ENCODE results near the gene CCDC80.
"Not testable (repeated sequence)": the region's sequence is repeated elsewhere in the genome, so short reads cannot be mapped to it uniquely, and the experiment has no call there.

The CCDC80 gene

DNA sequence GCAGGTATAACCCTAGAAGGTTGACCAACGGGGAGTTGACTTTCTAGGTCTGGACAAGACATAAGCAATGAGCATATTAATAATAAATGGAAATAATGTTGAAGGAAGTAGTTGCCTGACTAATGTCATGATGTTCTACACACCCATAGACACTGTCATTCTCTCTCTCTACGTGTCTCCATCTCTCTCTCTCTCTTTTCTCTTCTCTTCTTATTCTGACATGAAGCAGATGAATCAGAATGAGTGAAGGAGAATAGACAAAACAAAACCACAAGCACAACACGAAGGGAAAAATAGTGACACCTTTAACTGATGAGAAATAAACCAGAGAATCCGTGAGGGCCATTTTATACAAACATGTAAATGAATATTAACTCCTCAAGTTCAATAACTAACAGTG lies 26.7 kb upstream of the CCDC80 start:
- DNase-seq (ENCODE audit: low read depth in 2 of 2, low spot score in 1 of 2): no peak

DNA sequence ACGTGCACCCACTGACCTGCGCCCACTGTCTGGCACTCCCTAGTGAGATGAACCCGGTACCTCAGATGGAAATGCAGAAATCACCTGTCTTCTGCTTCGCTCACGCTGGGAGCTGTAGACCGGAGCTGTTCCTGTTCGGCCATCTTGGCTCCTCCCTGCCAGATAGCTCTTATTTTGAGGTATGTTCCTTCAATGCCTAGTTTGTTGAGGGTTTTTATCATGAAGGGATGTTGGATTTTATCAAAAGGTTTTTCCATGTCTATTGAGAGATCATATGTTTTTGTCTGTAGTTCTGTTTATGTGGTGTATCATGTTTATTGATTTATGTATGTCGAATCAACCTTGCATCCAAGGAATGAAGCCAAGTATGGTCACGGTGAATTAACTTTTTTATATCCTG lies 24.1 kb upstream of the CCDC80 start:
- not testable (repeated sequence) for DNase-seq (ENCODE audit: low read depth in 2 of 2, low spot score in 1 of 2)

DNA sequence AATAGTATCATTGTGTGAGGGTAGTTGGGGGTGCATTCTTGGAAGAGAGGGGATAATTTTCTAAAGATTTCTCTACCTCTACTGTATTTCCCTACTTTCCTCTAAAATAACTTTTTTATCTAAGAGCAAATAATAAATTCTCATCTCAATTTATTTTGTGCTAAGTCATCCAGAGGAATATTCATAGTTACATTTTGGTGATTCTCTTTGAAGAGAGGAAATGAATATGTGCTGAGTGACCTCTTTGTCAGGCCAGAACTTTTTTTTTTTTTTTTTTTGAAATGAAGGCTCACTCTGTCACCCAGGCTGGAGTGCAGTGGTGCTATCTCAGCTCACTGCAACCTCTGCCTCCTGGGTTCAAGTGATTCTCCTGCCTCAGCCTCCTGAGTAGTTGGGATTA lies 15.1 kb upstream of the CCDC80 start:
- DNase-seq (ENCODE audit: low read depth in 2 of 2, low spot score in 1 of 2): no peak

DNA sequence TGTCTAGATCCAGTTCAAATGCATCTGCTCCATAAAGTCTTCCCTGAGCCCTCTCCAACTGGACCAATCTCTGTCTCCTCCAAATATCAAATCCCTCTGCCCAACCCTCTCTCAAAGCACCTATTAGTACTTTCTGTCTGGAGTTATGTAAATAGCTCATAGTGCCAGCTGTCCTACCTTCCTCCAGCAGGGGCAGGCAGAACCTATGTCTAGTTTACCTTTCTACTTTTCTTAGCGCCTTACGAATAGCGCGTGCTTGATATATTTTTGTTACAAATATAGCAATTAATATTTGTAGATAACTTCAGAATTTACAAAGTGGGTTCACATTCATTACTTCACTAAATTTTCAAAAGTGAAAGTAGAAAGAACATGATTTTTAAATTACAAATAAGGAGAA lies 14.0 kb upstream of the CCDC80 start:
- DNase-seq (ENCODE audit: low read depth in 2 of 2, low spot score in 1 of 2): no peak

DNA sequence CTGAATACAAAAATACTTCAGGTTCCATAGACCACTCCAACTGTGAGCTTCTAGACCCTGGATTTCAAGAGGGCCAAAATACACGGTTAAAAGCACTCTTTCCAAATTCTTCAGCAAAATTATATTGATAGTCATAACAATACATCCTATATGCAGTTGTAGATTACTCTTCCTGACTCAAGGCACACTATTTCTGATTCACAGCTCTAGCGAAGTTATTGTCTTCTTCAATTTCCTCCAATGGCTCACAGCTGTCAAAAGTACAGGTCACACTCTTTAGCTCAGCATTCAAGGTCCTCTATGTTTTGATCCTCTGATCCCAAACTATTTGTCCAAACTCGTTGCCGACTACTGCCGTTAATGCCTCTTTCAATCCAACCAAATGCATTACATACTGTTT lies 13.5 kb upstream of the CCDC80 start:
- no peak for DNase-seq (ENCODE audit: low read depth in 2 of 2, low spot score in 1 of 2)

DNA sequence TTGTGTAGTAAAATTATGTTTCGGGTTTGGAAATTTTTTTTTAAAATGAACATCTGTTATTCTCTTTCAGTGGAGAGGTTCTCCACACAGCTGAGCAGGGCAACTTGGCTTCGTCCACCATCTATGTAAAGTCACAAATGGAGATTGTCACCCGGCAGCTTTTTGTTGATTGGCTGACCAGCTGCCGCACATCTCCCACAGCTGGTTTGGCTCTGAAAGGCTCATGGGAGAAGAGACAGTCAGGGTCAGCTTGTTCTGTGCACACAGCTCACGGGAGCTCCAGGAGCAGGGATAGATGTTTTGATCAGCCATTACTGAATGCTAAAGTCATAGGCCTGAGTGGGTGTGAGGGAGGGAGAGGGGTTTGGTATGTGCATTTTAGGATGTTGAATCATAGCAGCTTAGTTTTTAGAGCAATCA lies 12.9 kb upstream of the CCDC80 start:
- DNase-seq (ENCODE audit: low read depth in 2 of 2, low spot score in 1 of 2): no peak

DNA sequence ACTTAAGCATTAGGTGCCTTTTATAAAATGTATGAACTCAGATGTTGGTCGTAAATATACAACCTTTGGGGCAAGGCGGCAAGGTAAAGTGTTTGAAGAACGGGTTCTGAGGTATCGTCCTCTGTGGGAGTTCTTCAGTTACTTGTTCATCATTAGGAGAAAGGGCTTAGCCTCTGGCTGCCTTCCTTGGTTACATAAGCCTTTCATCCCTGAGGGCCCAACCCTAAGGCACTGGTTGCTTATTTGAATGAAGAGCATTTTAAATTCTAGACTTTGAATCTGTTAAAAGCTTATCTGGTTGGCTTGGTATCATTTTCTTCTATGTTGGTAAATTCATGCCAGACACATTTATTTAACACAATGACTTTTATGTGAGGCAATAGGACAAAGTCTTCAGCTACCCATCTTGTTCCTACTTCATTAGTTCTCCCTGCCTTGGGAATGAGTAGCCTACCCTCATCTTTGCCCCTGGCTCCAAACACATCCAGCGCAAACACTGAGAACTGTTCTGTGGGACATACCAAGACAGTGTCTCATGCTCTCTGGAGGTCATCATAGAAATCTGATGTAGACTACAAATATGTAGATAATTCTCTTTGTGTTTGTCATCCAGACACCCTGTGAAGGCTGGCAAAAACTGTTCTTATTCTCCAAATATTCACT lies 12.4 kb upstream of the CCDC80 start:
- no peak for DNase-seq (ENCODE audit: low read depth in 2 of 2, low spot score in 1 of 2)

DNA sequence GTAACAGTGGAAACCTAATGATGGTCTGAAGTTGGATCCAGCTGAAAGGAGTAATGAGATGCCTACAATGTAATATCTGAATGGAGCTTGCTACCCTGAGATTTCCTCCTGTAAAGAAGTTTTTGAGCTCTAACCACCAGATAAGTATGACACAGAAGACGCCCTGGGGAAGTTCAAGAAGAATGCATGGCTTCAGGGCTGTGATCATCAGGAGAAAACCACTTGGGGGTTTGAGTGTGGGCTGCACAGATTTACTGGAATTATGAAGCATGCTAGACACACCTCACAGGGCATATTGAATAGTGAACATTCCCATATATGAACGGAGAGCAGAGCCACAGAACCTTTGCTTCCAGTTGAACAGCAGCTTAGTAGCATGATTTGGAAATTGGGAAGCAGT lies 10.6 kb upstream of the CCDC80 start:
- no peak for DNase-seq (ENCODE audit: low read depth in 2 of 2, low spot score in 1 of 2)

DNA sequence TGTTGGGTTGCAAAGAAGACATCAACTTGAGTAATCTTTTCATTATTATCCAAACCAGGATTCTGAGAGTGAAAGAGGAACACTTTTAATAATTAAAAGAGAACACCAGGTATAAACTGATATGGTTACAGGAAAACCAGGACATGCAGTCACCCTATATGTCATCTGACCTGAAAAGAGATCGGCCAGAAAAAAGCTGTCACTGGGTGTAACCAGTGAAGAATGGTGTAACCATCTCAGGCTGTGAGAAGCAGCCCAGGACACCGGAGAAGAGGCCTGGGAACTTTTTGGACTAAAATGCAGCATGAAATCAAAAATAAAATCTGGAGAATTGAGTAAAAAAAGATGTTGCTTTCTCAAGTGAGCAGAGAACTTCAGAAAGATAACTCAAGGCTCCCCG lies 10.1 kb upstream of the CCDC80 start:
- no peak for DNase-seq (ENCODE audit: low read depth in 2 of 2, low spot score in 1 of 2)

DNA sequence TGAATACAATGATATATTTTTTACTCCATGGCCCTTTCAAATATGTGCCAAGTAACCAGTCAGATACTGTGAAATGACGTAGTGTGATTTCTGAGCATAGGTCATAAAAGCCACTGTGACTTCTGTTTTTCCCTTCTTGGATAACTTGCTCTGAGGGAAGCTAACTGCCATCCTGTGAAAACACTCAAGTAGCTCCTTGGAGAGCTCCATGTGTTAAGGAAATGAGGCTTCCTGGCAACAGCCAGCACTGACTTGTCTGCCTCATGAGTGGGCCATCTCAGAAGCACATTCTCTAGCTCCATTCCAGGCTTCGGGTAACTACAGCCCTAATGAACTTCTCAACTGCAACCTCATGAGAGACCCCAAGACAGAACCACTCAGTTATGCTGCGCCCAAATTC lies 9.5 kb upstream of the CCDC80 start:
- no peak for DNase-seq (ENCODE audit: low read depth in 2 of 2, low spot score in 1 of 2)

DNA sequence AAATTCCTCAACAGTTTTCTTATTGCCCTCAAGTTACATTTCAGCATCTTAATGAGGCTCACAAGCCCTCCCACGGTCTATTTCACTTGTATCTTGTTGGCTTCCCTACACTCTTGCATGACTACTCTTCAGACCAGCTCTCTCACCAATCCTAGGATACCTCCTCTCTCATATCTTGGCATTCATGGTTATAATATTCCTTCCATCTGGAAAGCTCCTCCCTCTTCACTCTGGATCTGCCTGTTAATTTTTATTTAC lies 8.5 kb upstream of the CCDC80 start:
- no peak for DNase-seq (ENCODE audit: low read depth in 2 of 2, low spot score in 1 of 2)

DNA sequence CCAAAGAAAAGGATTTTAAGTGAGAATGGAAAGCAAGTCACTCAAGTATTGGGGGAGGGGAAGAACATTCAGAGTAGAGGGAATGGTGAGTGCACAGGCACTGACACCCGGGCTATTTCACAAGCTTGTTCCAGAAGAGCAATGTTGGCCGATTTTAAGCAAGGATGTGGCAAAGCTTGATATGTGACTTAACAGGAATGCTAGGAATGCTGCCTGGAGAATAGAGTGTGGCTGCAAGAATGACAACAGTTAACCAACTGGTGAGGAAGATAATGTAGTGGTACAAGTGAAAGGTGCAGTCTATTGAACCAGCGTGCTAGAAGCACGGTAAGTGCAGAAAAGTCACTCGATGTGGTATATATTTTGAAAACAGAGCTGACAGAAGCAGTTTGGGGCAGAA lies 6.2 kb upstream of the CCDC80 start:
- no peak for DNase-seq (ENCODE audit: low read depth in 2 of 2, low spot score in 1 of 2)

DNA sequence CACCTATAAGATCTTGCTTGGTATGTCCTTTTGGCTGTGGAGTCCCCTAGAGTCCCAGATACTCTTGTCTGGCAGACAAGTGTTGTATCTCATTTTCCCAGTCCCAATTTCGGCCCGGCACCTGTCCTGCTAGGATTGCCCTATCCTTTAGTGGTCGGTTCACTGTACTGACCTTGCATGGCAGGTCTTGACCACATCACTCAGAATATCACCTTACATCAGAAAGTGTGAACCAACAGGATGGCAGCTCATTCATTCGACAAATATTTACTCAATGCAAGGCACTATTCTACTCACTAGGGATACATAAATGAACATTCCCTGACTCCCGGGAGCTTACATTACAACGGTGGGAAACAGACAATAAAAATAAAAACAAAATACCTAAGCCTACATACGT lies 5.7 kb upstream of the CCDC80 start:
- DNase-seq (ENCODE audit: low read depth in 2 of 2, low spot score in 1 of 2): no peak

DNA sequence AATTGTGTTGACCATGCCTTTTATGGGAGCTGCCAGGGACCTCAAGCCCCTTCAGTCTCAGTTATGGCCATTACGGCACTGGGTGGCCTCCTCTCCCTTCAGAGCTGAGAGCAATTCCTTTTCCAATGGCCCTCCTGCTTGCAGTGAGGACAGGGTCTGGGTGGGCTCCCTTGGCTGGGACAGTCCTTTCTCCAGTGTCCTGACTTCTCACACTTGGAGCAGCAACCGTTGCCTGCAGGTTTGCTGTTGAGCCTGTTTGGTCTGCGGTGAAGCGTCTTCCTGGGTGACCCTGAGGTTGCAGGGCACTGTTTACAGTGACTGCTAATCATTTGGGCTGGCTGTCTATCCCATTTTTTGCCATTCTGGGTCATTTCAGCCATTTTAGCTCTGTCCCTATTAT lies 3.5 kb upstream of the CCDC80 start:
- no peak for DNase-seq (ENCODE audit: low read depth in 2 of 2, low spot score in 1 of 2)

DNA sequence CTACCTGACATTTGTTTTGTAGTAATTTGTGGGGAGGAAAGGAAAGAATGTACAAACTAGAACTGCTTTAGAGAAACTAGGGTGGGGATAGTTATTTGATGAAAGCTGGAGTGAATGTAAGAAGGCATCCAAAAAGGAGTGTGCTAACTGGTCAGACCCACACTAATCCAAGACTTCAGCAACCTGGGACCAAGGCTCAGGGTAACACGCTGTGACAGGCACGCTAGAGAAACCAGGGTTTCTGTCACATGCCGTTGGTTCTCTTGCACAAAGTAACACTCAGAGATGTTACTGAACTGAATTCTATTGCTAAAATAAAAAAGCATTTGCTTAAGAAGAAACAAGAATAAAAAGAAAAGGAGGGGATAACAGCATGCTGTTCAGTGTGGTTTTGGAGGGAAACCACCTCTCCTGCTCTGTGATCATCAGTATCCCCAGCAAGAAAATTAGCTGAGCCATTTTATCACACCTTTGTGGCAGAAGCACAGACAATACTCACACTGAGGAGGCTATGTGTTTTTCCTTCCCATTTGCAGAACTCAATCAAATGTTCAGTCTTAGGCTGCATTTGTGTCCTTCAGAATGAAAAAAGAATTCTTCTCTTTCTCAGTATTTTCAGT lies 2.8 kb upstream of the CCDC80 start:
- no peak for DNase-seq (ENCODE audit: low read depth in 2 of 2, low spot score in 1 of 2)

DNA sequence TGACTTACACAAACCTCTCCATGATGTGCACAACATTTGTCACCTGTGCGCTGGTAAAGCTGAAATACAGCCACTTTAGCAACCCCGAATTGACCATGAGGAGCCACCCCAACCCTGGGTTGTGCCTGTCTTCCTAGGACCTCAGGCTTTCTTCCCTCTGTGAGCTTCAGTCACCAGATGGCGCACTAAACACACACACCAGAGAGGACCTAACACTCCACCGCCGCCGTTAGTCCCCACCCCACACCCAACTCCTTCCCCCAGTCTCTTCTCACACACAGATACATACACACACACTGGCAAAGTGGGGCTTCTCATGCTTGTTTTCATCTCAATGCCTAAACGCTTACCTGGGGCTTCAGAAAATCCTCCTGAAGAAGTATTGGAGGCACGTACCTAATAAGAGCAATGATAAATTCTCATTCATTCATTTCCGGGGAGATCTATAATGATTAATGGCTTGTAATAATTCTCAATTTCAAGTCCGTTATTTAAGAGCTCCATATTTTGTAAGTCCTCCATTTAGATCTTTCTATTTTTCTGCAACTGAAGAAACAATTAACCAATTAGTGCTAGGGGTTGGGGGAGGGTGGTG lies 2.1 kb upstream of the CCDC80 start:
- DNase-seq (ENCODE audit: low read depth in 2 of 2, low spot score in 1 of 2): peak; percentile 38 to 59

DNA sequence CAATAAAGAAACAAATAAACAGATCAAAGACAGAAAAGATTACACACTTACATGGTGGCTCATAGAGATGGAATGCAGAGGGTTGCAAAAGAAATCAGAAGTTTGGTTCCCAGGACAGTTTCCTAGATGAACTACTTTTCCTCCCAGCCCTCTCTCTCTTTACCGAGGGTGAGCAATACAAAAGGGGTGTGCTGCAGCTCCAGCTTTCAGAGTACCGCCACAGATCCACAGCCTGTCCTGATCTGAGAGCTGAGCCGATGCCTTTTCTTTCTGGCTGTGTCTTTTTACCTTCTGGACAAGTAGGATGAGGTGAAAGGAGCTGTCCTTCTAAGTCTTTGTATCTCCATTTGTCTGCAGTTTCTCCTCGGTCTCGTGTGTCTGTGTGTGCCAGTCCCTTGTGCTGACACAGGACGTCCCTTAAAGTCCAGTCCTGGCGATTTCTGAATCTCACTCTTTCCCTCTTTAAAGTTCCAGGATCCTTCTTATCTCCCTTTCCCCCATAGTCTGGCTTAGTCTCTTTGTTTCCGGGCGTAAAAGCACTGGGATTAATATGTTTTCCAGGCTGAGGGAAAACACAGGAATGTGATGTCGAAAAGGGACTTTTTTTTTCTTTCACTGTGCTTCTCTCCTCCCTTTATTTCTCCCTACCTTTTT lies 540 bp downstream of the CCDC80 start:
- DNase-seq (ENCODE audit: low read depth in 2 of 2, low spot score in 1 of 2): no peak

DNA sequence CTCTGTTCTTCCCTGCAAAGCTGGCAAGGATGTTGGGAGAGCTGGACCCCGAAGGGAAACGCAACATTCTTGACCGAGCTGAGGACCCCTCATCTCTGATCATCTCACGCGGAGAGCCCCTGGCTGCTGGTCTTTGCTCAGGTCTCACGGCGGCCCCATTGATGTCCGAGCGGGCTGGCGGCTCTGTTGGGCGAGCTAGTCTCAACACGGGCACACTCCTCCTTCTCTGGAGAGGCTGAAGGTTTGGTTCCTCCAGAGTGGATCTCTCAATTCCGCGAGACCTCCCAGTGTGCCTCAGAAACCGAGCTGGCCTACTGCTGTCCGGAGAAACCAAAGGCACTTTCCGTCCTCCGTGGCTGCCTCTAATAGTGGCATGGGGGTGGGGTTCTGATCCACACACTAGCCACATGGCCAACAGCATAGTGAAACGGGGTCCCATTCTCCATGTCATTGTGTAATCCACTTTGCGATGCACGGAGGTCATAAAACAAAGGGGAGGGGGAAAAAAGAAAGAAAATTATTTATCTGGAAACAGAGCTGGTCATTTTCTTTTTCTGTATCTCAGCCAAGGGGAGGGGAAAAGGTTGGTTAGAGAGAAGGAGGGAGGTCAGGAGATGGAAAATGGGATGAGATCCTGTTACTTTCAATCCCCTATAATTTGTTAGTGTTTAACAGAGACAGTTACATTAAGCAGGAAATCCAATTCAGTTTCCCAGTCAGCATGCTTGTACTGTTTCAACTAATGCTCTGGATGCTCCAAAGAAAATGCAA lies 1.3 kb downstream of the CCDC80 start:
- no peak for DNase-seq (ENCODE audit: low read depth in 2 of 2, low spot score in 1 of 2)

DNA sequence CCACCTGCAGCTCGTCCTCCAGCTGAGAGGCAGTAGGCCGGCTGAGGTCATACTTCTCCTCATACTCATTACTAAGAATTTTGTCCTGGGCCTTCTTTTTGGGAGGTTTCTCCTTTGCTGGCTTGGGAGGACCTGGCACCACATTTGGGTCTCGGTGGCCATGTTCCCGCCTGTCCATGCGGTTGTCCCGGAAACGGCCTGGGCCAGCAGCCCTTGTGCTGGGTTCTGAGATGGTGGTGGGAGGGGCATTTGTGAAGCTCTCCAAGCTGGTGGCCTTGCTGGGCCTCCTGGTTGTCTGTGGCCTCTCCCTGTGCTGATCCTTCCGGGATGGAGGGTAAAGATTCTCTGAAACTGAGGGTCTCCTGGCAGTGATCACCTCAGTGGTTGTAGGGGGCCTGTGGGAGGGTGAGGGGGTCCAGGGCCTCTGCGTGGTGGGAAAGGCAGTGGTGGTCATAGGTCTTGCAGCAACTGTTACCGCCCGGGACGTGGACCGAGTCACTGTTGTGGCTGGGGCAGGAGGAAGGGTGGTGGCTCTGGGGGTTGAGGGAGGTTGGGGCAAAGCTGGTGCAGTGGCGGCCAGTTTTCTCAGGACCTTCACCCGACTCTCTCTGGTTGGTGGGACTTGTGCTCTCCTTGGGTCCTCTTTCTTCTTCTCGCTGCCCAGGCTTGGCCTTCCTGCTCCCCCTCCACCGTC lies 2.5 kb downstream of the CCDC80 start:
- no peak for DNase-seq (ENCODE audit: low read depth in 2 of 2, low spot score in 1 of 2)

DNA sequence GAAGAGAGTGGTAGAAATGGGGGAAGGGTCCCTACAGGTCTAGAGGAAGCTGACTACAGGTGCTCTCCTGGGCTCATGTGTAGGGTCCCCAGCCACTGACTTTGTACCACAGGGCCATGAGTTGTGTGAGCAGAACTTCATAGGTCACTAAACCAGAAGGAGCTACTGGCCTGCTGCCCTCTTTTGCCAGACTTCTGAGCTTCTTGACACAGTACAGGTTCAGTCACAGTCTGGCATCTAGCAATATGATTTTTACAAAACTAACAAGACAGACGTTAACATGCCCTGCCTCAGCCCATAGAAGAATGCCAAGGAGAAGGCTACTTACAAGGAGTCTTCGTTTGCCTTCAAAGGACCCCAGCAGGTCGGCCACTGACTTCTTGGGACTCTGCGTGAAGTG lies 3.2 kb downstream of the CCDC80 start:
- no peak for DNase-seq (ENCODE audit: low read depth in 2 of 2, low spot score in 1 of 2)

DNA sequence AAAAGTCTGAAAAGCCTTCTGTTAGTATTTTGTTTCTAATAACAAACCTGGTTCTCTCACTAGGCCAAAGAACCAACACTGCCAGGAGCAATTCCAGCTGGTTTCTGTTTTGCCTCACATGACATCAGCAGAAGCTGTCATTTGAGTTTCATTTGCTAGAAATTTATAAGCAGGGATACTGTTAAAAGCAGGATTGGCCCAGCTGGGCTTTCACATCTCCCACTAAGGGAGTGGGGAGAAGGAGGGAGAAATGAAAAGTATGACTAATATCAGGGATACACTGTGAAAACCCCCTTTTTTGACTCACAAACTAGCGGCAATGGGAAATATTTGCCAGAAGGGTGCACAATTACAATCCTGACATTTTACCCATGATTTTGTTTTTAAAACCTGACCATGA lies 5.3 kb downstream of the CCDC80 start:
- DNase-seq (ENCODE audit: low read depth in 2 of 2, low spot score in 1 of 2): no peak
